Measurements from ENCODE around the gene ANO4.

GRCh38 chr12:101038289-101038871, 243.8 kb downstream of the ANO4 start:
- TF ChIP-seq ZNF274 (IDR thresholded peaks at IDR 0.05; ENCODE audit: low read depth, low read length) (no peak), YY1 (IDR thresholded peaks at IDR 0.05; ENCODE audit: insufficient read depth, insufficient read length) (no peak)

All from NT2/D1 (cell line).